ENCODE measurements around the gene KMT5C. TPM values are rescaled to one million over a fixed set of nuclear protein-coding genes. Genes with fewer than 3 reads are reported as not detected.

The KMT5C gene
- total RNA-seq, 1 experiment from 2014 or later = 54.5 TPM

GRCh38 chr19:55309448-55309847, 30.2 kb upstream of the KMT5C start:
- no CpG with 5 or more reads among the region's 5 CpGs for WGBS (ENCODE audit: extremely low coverage, insufficient read length, low lambda C conversion rate)
- H3K27ac Mint-ChIP-seq = no peak overlapping the region
- no peak for DNase-seq

More at GRCh38 chr19:55309448-55309847, 30.2 kb upstream of the KMT5C start:
- H3K23me2 ChIP-seq (ENCODE audit: insufficient read length, low read depth, low read length, poor library complexity, severe bottlenecking) = no peaks in the 10 kb centered on the region
- H3K9ac ChIP-seq (ENCODE audit: extremely low read depth, insufficient read length, low read length) = no peak overlapping the region
- H4K8ac ChIP-seq (replicated peaks; ENCODE audit: insufficient read length, low read depth, low read length) = no peak overlapping the region
- Mint-ChIP-seq H3K4me1 (peaks cover 5 to 16% of the 10 kb centered on the region in 2 experiments; a peak in 3 of 4 replicates), H3K36me3 (ENCODE audit: insufficient read depth in 1 of 3, low read depth in 3 of 3) (peaks cover 32 to 48% (median 45%) of the 10 kb centered on the region in 3 experiments; a peak in 6 of 7 replicates), H3K27me3 (ENCODE audit: low read depth) (no peaks in the 10 kb centered on the region), H3K9me3 (no peaks in the 10 kb centered on the region), H3K4me3 (no peak overlapping the region)
- no peak overlapping the region for H3K27ac ChIP-seq (ENCODE audit: insufficient read length, low read depth, low read length)
- no peak overlapping the region for H2BK15ac ChIP-seq (ENCODE audit: low read depth, low read length)
- peaks cover 3% of the 10 kb centered on the region; the same call in 1 of the 2 replicates for H3K4me1 ChIP-seq (ENCODE audit: insufficient read depth, low read length)
- no peak overlapping the region for H2BK5ac ChIP-seq (ENCODE audit: insufficient read length, low read length)
- H3K23ac ChIP-seq (ENCODE audit: insufficient read length, low read depth, low read length) = no peak overlapping the region
- H3T11ph ChIP-seq (ENCODE audit: low read length) = no peak overlapping the region
- no peak overlapping the region for H2AK5ac ChIP-seq (ENCODE audit: insufficient read length, low read length)
- H3K4me2 ChIP-seq (ENCODE audit: insufficient read depth, insufficient read length, low read length) = no peak overlapping the region
- no peak overlapping the region for H2BK20ac ChIP-seq (ENCODE audit: low read depth, low read length, poor library complexity, severe bottlenecking)
- no peak overlapping the region for H3K14ac ChIP-seq (ENCODE audit: insufficient read depth, low read length)
- H4K5ac ChIP-seq (ENCODE audit: insufficient read length, low read depth, low read length) = no peak overlapping the region
- H3K9me3 ChIP-seq (ENCODE audit: control insufficient read depth, low read depth, low read length) = no peaks in the 10 kb centered on the region
- no peak overlapping the region for H2BK120ac ChIP-seq (ENCODE audit: low read depth, low read length, poor library complexity, severe bottlenecking)
- H2AFZ ChIP-seq (ENCODE audit: low read length) = no peak overlapping the region
- H3K56ac ChIP-seq (ENCODE audit: insufficient read length, low read depth, low read length) = no peak overlapping the region
- H3K27me3 ChIP-seq (ENCODE audit: insufficient read depth, low read length) = no peaks in the 10 kb centered on the region
- H3K79me2 ChIP-seq (ENCODE audit: insufficient read depth, low read length) = no peaks in the 10 kb centered on the region
- no peak overlapping the region for H3K4ac ChIP-seq (ENCODE audit: low read depth, low read length)
- no peaks in the 10 kb centered on the region for H3K79me1 ChIP-seq (ENCODE audit: insufficient read depth, low read depth, low read length, poor library complexity, severe bottlenecking)
- no peak for TF ChIP-seq CTCF (conservative IDR thresholded peaks at IDR 0.05)
- no peak overlapping the region for H4K91ac ChIP-seq (ENCODE audit: insufficient read length, low read depth, low read length)
- no peak overlapping the region for H2BK12ac ChIP-seq (ENCODE audit: insufficient read length, low read depth, low read length)
- H4K20me1 ChIP-seq (ENCODE audit: control insufficient read depth, insufficient read depth, insufficient read length) = no peaks in the 10 kb centered on the region
- H3K18ac ChIP-seq (ENCODE audit: insufficient read length, low read depth, low read length) = no peak overlapping the region
